HepG2 (cell line): ENCODE data around the gene AUP1. TPM values are rescaled to one million over a fixed set of nuclear protein-coding genes. Genes with fewer than 3 reads are reported as not detected.
A peak's percentile ranks its signal among the peaks of the same experiment; 100 is the strongest.

Experiments used
- FOXC1 ChIP-seq: sonication (generic); formaldehyde crosslinking; IDR thresholded peaks from 2 replicates; pipeline ENCODE4 v1.8.0; 2022; ENCODE audit warnings: mild to moderate bottlenecking, missing genetic modification reagents, borderline replicate concordance
- FOXM1 ChIP-seq: sonication (generic); formaldehyde crosslinking; IDR thresholded peaks from 2 replicates; pipeline ENCODE4 v1.5.0; 2020; ENCODE audit warnings: missing genetic modification reagents
- HNRNPL ChIP-seq: fragments of 200-400 bp; formaldehyde crosslinking; IDR thresholded peaks from 2 replicates; pipeline ENCODE4 v1.6.1; 2017; ENCODE audit warnings: mild to moderate bottlenecking, low read depth, low read length
- MED8 ChIP-seq: sonication (generic); formaldehyde crosslinking; IDR thresholded peaks from 2 replicates; pipeline ENCODE4 v1.8.1; 2023; ENCODE audit warnings: mild to moderate bottlenecking, missing genetic modification reagents; ENCODE audit not compliant: insufficient replicate concordance
- NFE2 ChIP-seq: sonication (generic); formaldehyde crosslinking; IDR thresholded peaks from 2 replicates; pipeline ENCODE4 v1.4.0; 2020; ENCODE audit warnings: missing genetic modification reagents
- NR2F1 ChIP-seq, 2 experiments: fragments of 450-650 bp in 1 of 2; formaldehyde crosslinking in 1 of 2; IDR thresholded peaks; 2 replicates each; pipeline versions ENCODE4 v1.5.0 to v1.6.1; 2016 to 2020; ENCODE audit warnings: mild to moderate bottlenecking in 1 of 2, missing compliant biosample characterization in 1 of 2, missing genetic modification reagents in 1 of 2, moderate library complexity in 1 of 2
- RARA ChIP-seq: IDR thresholded peaks from 2 replicates; pipeline ENCODE4 v1.6.1; 2016; ENCODE audit warnings: missing genetic modification reagents, missing compliant biosample characterization
- RBM22 ChIP-seq: fragments of 200-400 bp; formaldehyde crosslinking; optimal IDR thresholded peaks from 2 replicates; pipeline ENCODE3; 2017; ENCODE audit warnings: mild to moderate bottlenecking, low read length, moderate library complexity
- RFX5 ChIP-seq: IDR thresholded peaks from 2 replicates; pipeline ENCODE4 v1.6.1; 2011; ENCODE audit warnings: low read depth, low read length, improper control_type of control experiment
- SP1 ChIP-seq, 2 experiments: fragments of 450-650 bp in 1 of 2; sonication (generic) in 1 of 2; formaldehyde crosslinking in 1 of 2; IDR thresholded peaks; 2 replicates each; pipeline versions ENCODE4 v1.4.0 to v1.6.1; 2016 to 2020; ENCODE audit warnings: missing genetic modification reagents in 1 of 2
- SP4 ChIP-seq: sonication (generic); formaldehyde crosslinking; IDR thresholded peaks from 2 replicates; pipeline ENCODE4 v1.8.1; 2023; ENCODE audit warnings: mild to moderate bottlenecking, missing genetic modification reagents
- ZNF20 ChIP-seq: sonication (generic); formaldehyde crosslinking; IDR thresholded peaks from 2 replicates; pipeline ENCODE4 v1.4.0; 2020; ENCODE audit warnings: mild to moderate bottlenecking, moderate library complexity, missing genetic modification reagents
- ZNF580 ChIP-seq: IDR thresholded peaks from 2 replicates; pipeline ENCODE4 v1.6.1; 2016; ENCODE audit warnings: low read depth, borderline replicate concordance
- ZNF646 ChIP-seq: sonication (generic); formaldehyde crosslinking; IDR thresholded peaks from 2 replicates; pipeline ENCODE4 v1.9.0; 2021; ENCODE audit warnings: mild to moderate bottlenecking, missing genetic modification reagents
- ZNF720 ChIP-seq: sonication (generic); formaldehyde crosslinking; IDR thresholded peaks from 2 replicates; pipeline ENCODE4 v1.4.0; 2020; ENCODE audit warnings: missing genetic modification reagents
- ZSCAN30 ChIP-seq: sonication (generic); formaldehyde crosslinking; IDR thresholded peaks from 2 replicates; pipeline ENCODE4 v1.5.0; 2020; ENCODE audit warnings: mild to moderate bottlenecking, missing genetic modification reagents
- polyA plus RNA-seq, 8 experiments: library from polyadenylated mRNA; depleted of rRNA in 3 of 8; stranded (reverse) in 7 of 8; unstranded in 1 of 8; fragments of >200 nt; fragmentation: Illumina TruSeq in 4 of 8; extraction: Trizol in 4 of 8; gene quantifications; 2 replicates each; pipeline versions ENCODE4 v1.2.1 to v1.2.3, GENCODE V29; 2011 to 2016; ENCODE audit warnings: low read depth in 4 of 8, missing spikeins in 1 of 8, mixed read lengths in 1 of 8; ENCODE audit not compliant: insufficient read depth in 1 of 8
- total RNA-seq, 5 experiments: library from RNA; depleted of rRNA; stranded (reverse); fragments of >200 nt; fragmentation: Illumina TruSeq; extraction: Trizol; gene quantifications; 2 replicates each; pipeline ENCODE4 v1.2.3, GENCODE V29; 2016; ENCODE audit warnings: low read depth in 1 of 5
- TF ChIP-seq, protein P1 (sequence below): sonication (generic); formaldehyde crosslinking; IDR thresholded peaks from 2 replicates; pipeline ENCODE4 v1.4.0; 2020; ENCODE audit warnings: missing genetic modification reagents
- TF ChIP-seq, protein P2 (sequence below): sonication (generic); formaldehyde crosslinking; IDR thresholded peaks from 2 replicates; pipeline ENCODE4 v1.8.0; 2022; ENCODE audit warnings: mild to moderate bottlenecking, missing genetic modification reagents
- TF ChIP-seq, protein P3 (sequence below): sonication (generic); formaldehyde crosslinking; IDR thresholded peaks from 2 replicates; pipeline ENCODE4 v1.8.0; 2022; ENCODE audit warnings: missing genetic modification reagents, mild to moderate bottlenecking, inconsistent platforms, borderline replicate concordance

The AUP1 gene
- total and polyA plus RNA-seq, 2 of the 13 experiments (the other 11 are each of a cell fraction or from before 2014, with no cell fraction given), result 174 to 267 TPM

GRCh38 chr2:74498500-74499266 lies 30.8 kb downstream of the AUP1 start (continued):
- TF ChIP-seq SP1 (IDR thresholded peaks at IDR 0.05) (no peak), SP1 (CRISPR knock-in tag; IDR thresholded peaks at IDR 0.05) (no peak), RFX5 (no peak), ZNF580 (CRISPR knock-in tag) (no peak; the same call in 1 of the 2 replicates), FOXM1 (CRISPR knock-in tag) (no peak), HNRNPL (0 out of 2 replicates have a peak, but pooled peaks have one; percentile 22), ZNF20 (CRISPR knock-in tag) (no peak), NR2F1 (CRISPR knock-in tag; IDR thresholded peaks at IDR 0.05) (no peak), RARA (CRISPR knock-in tag) (no peak), FOXC1 (CRISPR knock-in tag) (peak; percentile 50; the same call in 1 of the 2 replicates), MED8 (CRISPR knock-in tag) (no peak), RBM22 (no peak), ZNF646 (CRISPR knock-in tag) (no peak), ZSCAN30 (CRISPR knock-in tag) (no peak), ZNF720 (no peak), NFE2 (CRISPR knock-in tag) (no peak), SP4 (CRISPR knock-in tag) (no peak)
- TF ChIP-seq, protein P1, sequence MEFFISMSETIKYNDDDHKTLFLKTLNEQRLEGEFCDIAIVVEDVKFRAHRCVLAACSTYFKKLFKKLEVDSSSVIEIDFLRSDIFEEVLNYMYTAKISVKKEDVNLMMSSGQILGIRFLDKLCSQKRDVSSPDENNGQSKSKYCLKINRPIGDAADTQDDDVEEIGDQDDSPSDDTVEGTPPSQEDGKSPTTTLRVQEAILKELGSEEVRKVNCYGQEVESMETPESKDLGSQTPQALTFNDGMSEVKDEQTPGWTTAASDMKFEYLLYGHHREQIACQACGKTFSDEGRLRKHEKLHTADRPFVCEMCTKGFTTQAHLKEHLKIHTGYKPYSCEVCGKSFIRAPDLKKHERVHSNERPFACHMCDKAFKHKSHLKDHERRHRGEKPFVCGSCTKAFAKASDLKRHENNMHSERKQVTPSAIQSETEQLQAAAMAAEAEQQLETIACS, result no peak
- TF ChIP-seq, protein P2, sequence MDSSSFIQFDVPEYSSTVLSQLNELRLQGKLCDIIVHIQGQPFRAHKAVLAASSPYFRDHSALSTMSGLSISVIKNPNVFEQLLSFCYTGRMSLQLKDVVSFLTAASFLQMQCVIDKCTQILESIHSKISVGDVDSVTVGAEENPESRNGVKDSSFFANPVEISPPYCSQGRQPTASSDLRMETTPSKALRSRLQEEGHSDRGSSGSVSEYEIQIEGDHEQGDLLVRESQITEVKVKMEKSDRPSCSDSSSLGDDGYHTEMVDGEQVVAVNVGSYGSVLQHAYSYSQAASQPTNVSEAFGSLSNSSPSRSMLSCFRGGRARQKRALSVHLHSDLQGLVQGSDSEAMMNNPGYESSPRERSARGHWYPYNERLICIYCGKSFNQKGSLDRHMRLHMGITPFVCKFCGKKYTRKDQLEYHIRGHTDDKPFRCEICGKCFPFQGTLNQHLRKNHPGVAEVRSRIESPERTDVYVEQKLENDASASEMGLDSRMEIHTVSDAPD (CRISPR knock-in tag), result no peak
- TF ChIP-seq, protein P3, sequence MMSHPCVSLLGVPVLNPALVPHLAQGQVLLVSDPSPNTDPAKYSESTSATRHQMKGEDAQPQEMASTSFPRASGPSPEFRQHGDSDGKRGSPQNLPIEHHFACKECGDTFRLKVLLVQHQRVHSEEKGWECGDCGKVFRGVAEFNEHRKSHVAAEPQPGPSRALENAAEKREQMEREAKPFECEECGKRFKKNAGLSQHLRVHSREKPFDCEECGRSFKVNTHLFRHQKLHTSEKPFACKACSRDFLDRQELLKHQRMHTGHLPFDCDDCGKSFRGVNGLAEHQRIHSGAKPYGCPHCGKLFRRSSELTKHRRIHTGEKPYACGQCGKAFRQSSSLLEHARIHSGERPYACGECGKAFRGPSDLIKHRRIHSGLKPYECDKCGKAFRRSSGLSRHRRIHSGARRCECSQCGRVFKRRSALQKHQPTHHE (CRISPR knock-in tag), result no peak
